A673 (cell line): ENCODE results near the gene NFATC1. TPM values are rescaled to one million over a fixed set of nuclear protein-coding genes. Genes with fewer than 3 reads are reported as not detected.

ENCODE experiments used
- BruUV-seq: library from RNA; stranded (reverse); fragments of 400-500 nt; replicated peaks from 2 replicates; lab custom pipeline; 2021; lab: Mats Ljungman, UMichigan
- CTCF ChIA-PET: fragments of 300-600 bp; sonication (Branson Sonifier 250); formaldehyde crosslinking; loops from one replicate; lab custom pipeline; 2022; ENCODE audit warnings: antibody characterized with exemption; lab: Charles Lee
- POLR2A ChIA-PET: fragments of 300-600 bp; sonication (Branson Sonifier 250); formaldehyde crosslinking; loops from one replicate; lab custom pipeline; 2022; ENCODE audit warnings: antibody characterized with exemption; ENCODE audit not compliant: low non-redundant PET; lab: Charles Lee
- DNase-seq: peaks from one replicate; pipeline ENCODE4 v3.0.0-alpha.2; 2015; ENCODE audit warnings: low spot score
- H3K27ac ChIP-seq: fragments of 200-600 bp; sonication (generic); 2 replicates; pipeline ENCODE4 v1.5.1; 2016; ENCODE audit warnings: mixed run types, low read depth, mild to moderate bottlenecking, mixed read lengths, antibody characterized with exemption, low read length; ENCODE audit not compliant: poor library complexity, severe bottlenecking
- H3K27me3 ChIP-seq: fragments of 200-600 bp; sonication (generic); replicated peaks from 2 replicates; pipeline ENCODE4 v1.6.1; 2017; ENCODE audit warnings: mixed run types, low read depth, mild to moderate bottlenecking, mixed read lengths, antibody characterized with exemption, low read length; ENCODE audit not compliant: insufficient read depth, poor library complexity
- H3K36me3 ChIP-seq: fragments of 200-600 bp; sonication (generic); 2 replicates; pipeline ENCODE4 v1.6.1; 2016; ENCODE audit warnings: mixed run types, mild to moderate bottlenecking, mixed read lengths, antibody characterized with exemption, low read length; ENCODE audit not compliant: insufficient read depth, poor library complexity, severe bottlenecking
- H3K4me1 ChIP-seq: fragments of 200-600 bp; sonication (generic); 2 replicates; pipeline ENCODE4 v1.6.1; 2017; ENCODE audit warnings: mixed run types, mild to moderate bottlenecking, mixed read lengths, antibody characterized with exemption, low read length; ENCODE audit not compliant: insufficient read depth, poor library complexity, severe bottlenecking
- H3K4me3 ChIP-seq: fragments of 200-600 bp; sonication (generic); 2 replicates; pipeline ENCODE4 v1.5.1; 2016; ENCODE audit warnings: low read depth, mixed run types, mild to moderate bottlenecking, mixed read lengths, low read length; ENCODE audit not compliant: poor library complexity, severe bottlenecking
- H3K9me3 ChIP-seq: fragments of 200-600 bp; sonication (generic); 2 replicates; pipeline ENCODE4 v1.6.1; 2016; ENCODE audit warnings: mixed run types, low read depth, mild to moderate bottlenecking, mixed read lengths, antibody characterized with exemption, low read length; ENCODE audit not compliant: poor library complexity, severe bottlenecking
- EZH2 ChIP-seq: fragments of 200-600 bp; sonication (generic); IDR thresholded peaks from 2 replicates; pipeline ENCODE4 v1.6.1; 2017; ENCODE audit warnings: borderline replicate concordance, low read depth, mild to moderate bottlenecking, mixed read lengths, antibody characterized with exemption, low read length; ENCODE audit not compliant: poor library complexity, severe bottlenecking
- intact Hi-C: fragments of 100-400 bp; cut with micrococcal nuclease; formaldehyde crosslinking; loops from one replicate; pipeline ENCODE4 v1.10.0; 2022; ENCODE audit not compliant: unreplicated experiment
- total RNA-seq: library from RNA; stranded (reverse); gene quantifications from 2 replicates; pipeline ENCODE4 v1.2.3, GENCODE V29; 2021
- TF ChIP-seq, protein P1 (sequence below): fragments of 300-800, 200-600 bp; sonication (generic); conservative IDR thresholded peaks from 2 replicates; pipeline ENCODE4 v1.5.1; 2017; ENCODE audit warnings: low read depth, mild to moderate bottlenecking, antibody characterized with exemption, low read length, moderate library complexity, mixed read lengths

The NFATC1 gene
- total RNA-seq, 1 experiment from 2014 or later = 10.4 TPM

DNA sequence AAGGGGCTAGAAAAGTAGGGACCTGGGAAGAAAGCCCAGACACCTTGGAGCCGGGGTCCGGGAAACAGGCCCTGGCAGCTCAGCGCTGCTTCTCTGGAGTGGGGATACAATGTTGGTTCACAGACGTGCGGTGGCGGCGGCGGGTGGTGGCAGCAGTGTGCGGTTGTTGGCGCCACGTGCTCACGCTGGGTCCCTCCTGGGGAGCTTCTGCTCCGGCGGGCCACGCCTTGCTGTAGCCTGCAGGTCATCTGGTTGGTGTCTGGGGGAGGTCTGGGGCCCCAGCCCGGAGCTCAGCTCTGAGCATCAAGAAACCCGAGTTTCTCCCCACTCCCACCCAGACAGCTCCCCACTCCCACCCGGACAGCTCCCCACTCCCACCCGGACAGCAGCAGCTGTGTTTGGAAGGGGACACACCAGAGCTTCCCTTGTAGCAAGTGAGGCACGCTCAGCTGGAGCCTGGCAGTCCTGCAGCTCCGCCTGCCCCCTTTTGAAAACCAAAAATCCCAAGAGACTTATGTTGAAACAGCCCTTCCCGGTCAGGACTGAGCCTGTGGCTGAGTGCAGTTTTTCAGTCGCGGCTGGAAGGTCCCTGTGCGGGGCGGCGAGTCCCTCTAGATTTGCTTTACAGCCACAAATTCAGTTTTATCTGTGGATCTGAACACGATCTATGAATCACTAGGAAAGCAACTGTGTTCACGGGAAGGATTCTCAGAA is 46.9 kb downstream of the NFATC1 start:
- Histone ChIP-seq H3K9me3 (no peaks in the 10 kb centered on the region), H3K27ac (no peak overlapping the region), H3K27me3 (no peaks in the 10 kb centered on the region), H3K36me3 (no peaks in the 10 kb centered on the region), H3K4me1 (peaks cover 5% of the 10 kb centered on the region), H3K4me3 (no peak overlapping the region)
- CTCF ChIA-PET = no interaction called here
- DNase-seq = peak; percentile 63
- BruUV-seq = no TSS peak
- POLR2A ChIA-PET = no interaction called here
- TF ChIP-seq EZH2 = no peak
- intact Hi-C loops = no loop called here

DNA sequence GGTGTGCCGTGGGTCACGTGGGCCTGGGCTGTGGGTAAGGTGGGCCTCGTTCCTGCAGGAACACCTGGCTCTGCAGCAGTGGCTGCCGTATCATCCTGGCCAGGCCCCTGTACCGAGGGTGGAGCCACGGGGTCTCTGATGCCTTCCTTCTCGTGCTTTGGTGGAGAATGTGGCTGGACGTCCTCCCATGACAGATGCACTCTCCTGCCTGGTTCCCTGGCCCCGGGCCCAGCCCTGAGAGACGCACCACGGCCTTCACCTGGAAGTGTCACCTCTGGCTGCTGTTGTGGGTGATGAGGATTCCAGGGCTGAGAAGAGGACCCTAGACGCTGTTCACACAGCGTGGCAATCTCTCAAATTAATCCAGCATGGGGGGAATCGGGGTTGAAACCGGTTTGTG is 49.5 kb downstream of the NFATC1 start:
- Histone ChIP-seq H3K4me3 (no peak overlapping the region), H3K4me1 (peaks cover 5% of the 10 kb centered on the region), H3K27ac (no peak overlapping the region), H3K9me3 (no peaks in the 10 kb centered on the region), H3K36me3 (no peaks in the 10 kb centered on the region), H3K27me3 (no peaks in the 10 kb centered on the region)
- BruUV-seq = no TSS peak
- no peak for DNase-seq
- TF ChIP-seq EZH2 = no peak
- TF ChIP-seq, protein P1, sequence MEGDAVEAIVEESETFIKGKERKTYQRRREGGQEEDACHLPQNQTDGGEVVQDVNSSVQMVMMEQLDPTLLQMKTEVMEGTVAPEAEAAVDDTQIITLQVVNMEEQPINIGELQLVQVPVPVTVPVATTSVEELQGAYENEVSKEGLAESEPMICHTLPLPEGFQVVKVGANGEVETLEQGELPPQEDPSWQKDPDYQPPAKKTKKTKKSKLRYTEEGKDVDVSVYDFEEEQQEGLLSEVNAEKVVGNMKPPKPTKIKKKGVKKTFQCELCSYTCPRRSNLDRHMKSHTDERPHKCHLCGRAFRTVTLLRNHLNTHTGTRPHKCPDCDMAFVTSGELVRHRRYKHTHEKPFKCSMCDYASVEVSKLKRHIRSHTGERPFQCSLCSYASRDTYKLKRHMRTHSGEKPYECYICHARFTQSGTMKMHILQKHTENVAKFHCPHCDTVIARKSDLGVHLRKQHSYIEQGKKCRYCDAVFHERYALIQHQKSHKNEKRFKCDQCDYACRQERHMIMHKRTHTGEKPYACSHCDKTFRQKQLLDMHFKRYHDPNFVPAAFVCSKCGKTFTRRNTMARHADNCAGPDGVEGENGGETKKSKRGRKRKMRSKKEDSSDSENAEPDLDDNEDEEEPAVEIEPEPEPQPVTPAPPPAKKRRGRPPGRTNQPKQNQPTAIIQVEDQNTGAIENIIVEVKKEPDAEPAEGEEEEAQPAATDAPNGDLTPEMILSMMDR = no peak
- intact Hi-C loops = no loop called here
- POLR2A ChIA-PET = no interaction called here
- CTCF ChIA-PET = no interaction called here

DNA sequence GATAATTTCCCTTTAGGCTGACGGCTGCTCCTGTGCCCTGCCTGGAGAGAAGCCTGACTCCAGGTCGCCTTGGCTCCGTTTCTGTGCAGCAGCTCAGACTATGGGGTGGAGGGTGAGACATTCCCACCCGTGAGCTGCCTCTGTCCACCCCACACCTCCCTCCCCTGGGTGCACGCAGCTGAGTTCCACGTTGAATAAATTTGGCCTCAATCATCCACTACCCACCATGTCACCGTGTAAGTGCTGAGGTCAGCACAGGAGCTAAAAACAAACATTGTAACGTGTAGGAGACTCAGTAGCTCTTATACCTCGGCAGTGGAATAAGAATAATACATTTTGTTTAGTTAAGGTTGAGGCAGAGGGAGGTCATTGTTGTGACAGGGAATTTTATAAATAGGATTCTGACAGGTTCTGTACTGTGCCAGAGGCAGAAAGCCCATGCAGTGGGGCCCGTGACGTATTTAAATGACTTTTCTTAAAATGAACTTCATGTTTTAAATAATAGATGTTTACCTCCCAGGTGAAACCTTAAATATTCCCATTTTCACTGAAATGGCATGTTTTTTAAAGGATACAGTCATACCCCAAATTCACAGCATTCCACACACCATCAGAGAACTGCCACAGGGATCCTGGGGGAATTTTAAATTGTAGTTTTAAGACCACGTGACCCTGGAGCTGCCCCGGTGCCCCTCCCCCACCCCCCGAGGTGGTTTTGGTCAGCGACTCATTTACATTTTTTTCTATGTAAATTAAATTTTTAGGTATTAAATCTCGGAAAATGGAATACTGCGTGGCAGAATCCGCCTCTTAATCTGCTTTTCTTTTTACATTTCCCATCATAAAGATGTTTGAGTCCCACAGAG is 50.2 kb downstream of the NFATC1 start:
- H3K9me3 ChIP-seq = no peaks in the 10 kb centered on the region
- TF ChIP-seq, protein P1 = no peak
- TF ChIP-seq EZH2 = no peak
- BruUV-seq = no TSS peak
- H3K27ac ChIP-seq = no peak overlapping the region
- intact Hi-C loops = no loop called here
- peaks cover 5% of the 10 kb centered on the region for H3K4me1 ChIP-seq
- no peaks in the 10 kb centered on the region for H3K36me3 ChIP-seq
- POLR2A ChIA-PET = no interaction called here
- DNase-seq = no peak
- no peaks in the 10 kb centered on the region for H3K27me3 ChIP-seq
- CTCF ChIA-PET = no interaction called here
- no peak overlapping the region for H3K4me3 ChIP-seq
